ENCODE data around the gene PRSS57.

DNA sequence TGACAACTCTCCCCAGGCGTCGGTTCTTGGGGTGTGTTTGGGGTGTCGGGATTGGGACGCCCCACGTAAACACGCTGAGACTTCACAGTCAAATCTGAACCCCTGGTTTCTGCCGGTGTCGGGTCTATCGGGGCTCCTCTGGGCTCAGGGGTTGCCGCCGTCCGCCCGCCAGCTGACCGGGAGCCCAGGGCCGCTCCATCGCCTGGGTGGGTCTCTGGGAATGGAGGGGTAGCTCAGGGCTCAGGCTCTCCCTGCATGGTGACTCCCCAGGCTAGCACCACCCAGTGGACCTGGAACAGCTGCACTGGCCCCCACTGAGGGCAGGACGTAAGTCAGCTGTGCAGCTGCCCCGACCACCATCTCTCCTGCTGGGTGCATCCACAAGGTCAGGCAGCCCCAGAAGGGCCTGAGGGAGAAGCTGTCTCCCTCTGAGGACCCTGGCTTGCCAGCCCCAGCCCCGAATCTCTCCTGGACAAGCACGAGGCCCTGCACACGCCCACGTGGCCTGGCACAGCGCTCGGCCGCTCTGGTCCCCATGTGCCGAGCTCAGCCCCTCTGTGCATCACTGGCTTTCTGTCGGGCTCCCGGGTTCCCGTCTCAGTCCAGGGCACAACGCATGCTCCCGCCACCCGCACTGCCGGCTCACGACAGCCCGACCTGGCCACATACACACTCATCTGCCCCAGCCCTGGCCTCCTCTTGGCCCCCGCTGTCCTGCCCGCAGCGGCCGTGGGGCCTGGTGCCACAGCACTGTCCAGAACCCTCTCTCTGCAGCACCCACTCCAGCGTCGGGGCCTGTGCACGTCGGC lies 38.3 kb downstream of the PRSS57 start:
- TF ChIP-seq CTCF (conservative IDR thresholded peaks at IDR 0.05; ENCODE audit: low read length) (no peak), EZH2phosphoT487 (IDR thresholded peaks at IDR 0.05; ENCODE audit: borderline replicate concordance, low read depth, low read length) (no peak)
